Measurements from ENCODE around the gene C4B.
"Not testable (repeated sequence)": the region's sequence is repeated elsewhere in the genome, so short reads cannot be mapped to it uniquely, and the experiment has no call there.

Gene C4B

DNA sequence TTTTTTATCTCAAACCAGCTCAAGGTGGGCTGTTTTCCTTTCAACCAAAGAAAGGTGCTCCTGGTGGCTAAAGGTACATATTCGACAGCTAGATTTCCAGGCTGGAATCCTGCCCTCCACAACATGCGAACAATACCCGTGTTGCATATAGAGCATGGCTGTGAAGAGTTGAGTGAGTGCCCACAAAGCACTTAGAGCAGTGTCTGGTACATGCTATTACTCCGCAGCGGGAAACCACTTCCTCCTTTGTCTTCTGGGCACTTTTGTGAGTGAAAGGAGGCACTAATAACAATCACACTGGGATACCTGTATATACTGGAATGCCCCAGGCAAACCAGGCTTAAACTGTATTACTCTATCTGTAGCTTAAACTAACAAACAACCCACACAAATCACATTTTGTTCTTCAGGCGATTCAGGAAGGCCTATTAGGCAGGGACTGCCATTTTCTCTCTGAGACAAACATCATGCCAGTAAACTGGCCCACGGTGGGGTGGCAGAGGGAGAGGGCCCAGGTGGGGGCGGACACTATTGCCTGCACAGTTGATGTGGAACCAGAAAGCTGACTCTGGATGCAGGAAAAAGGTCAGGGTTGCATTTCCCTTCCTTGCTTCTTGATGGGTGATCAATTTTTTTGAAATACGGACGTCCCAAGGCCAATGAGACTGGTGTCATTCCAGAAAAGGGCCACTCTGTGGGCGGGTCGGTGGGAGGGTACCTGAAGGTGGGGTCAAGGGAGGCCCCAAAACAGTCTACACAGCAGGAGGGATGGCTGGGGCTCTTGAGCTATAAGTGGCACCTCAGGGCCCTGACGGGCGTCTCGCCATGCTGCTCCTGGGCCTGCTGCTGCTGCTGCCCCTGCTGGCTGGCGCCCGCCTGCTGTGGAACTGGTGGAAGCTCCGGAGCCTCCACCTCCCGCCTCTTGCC is 23.3 kb downstream of the C4B start, which contains the start of gene CYP21A2:
Gene CYP21A2 (plus strand): TSS at position 818 of the 927 bp plus-strand sequence. CDS start 8 bp downstream, at position 826.
- FAIRE-seq = not testable (repeated sequence)

DNA sequence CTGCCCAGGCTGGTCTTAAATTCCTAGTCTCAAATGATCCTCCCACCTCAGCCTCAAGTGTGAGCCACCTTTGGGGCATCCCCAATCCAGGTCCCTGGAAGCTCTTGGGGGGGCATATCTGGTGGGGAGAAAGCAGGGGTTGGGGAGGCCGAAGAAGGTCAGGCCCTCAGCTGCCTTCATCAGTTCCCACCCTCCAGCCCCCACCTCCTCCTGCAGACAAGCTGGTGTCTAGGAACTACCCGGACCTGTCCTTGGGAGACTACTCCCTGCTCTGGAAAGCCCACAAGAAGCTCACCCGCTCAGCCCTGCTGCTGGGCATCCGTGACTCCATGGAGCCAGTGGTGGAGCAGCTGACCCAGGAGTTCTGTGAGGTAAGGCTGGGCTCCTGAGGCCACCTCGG is 24.3 kb downstream of the C4B start:
- FAIRE-seq = not testable (repeated sequence)

DNA sequence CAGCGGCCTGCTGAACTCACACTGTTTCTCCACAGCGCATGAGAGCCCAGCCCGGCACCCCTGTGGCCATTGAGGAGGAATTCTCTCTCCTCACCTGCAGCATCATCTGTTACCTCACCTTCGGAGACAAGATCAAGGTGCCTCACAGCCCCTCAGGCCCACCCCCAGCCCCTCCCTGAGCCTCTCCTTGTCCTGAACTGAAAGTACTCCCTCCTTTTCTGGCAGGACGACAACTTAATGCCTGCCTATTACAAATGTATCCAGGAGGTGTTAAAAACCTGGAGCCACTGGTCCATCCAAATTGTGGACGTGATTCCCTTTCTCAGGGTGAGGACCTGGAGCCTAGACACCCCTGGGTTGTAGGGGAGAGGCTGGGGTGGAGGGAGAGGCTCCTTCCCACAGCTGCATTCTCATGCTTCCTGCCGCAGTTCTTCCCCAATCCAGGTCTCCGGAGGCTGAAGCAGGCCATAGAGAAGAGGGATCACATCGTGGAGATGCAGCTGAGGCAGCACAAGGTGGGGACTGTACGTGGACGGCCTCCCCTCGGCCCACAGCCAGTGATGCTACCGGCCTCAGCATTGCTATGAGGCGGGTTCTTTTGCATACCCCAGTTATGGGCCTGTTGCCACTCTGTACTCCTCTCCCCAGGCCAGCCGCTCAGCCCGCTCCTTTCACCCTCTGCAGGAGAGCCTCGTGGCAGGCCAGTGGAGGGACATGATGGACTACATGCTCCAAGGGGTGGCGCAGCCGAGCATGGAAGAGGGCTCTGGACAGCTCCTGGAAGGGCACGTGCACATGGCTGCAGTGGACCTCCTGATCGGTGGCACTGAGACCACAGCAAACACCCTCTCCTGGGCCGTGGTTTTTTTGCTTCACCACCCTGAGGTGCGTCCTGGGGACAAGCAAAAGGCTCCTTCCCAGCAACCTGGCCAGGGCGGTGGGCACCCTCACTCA is 25.0 kb downstream of the C4B start:
- not testable (repeated sequence) for FAIRE-seq

DNA sequence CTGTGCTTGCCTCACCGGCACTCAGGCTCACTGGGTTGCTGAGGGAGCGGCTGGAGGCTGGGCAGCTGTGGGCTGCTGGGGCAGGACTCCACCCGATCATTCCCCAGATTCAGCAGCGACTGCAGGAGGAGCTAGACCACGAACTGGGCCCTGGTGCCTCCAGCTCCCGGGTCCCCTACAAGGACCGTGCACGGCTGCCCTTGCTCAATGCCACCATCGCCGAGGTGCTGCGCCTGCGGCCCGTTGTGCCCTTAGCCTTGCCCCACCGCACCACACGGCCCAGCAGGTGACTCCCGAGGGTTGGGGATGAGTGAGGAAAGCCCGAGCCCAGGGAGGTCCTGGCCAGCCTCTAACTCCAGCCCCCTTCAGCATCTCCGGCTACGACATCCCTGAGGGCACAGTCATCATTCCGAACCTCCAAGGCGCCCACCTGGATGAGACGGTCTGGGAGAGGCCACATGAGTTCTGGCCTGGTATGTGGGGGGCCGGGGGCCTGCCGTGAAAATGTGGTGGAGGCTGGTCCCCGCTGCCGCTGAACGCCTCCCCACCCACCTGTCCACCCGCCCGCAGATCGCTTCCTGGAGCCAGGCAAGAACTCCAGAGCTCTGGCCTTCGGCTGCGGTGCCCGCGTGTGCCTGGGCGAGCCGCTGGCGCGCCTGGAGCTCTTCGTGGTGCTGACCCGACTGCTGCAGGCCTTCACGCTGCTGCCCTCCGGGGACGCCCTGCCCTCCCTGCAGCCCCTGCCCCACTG is 25.9 kb downstream of the C4B start:
- not testable (repeated sequence) for FAIRE-seq

DNA sequence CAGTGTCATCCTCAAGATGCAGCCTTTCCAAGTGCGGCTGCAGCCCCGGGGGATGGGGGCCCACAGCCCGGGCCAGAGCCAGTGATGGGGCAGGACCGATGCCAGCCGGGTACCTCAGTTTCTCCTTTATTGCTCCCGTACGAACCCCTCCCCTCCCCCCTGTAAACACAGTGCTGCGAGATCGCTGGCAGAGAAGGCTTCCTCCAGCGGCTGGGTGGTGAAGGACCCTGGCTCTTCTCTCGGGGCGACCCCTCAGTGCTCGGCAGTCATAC is 26.4 kb downstream of the C4B start:
- FAIRE-seq = not testable (repeated sequence)

DNA sequence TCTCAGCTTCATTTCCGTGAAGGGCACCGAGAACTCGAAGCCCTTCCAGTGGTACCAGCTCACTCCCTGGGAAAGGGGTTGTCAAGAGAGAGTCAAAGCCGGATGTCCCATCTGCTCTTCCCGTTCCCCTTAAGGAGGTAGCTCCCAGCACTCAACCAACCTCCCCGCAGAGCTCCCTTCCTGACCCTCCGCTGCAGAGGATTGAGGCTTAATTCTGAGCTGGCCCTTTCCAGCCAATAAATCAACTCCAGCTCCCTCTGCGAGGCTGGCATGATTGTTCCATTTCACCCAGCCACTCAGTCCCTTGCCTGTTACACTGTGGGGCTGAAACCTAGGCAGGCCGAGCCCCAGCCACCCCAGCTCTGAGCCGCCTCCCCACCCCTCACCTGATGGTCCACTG is 26.8 kb downstream of the C4B start:
- FAIRE-seq = not testable (repeated sequence)

DNA sequence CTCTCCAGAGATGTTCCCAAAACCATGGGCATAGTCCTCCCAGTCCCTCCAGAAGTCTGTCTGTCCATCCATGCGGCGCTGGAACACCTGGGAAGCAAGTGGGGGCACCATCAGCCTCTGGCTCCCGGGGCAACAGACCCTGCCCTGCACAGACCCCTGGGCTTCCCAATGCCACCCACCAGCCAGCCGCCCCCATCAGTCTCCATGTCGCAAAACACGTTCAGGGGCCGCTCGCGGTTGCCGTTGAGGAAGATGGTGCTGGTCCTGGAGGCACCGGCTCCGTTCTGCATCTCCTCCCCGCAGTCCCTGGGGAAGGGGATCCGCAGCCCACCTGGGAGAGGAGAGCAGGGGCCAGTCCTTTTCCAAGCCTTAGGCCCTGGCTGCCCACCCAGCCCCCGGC is 27.7 kb downstream of the C4B start:
- not testable (repeated sequence) for FAIRE-seq

DNA sequence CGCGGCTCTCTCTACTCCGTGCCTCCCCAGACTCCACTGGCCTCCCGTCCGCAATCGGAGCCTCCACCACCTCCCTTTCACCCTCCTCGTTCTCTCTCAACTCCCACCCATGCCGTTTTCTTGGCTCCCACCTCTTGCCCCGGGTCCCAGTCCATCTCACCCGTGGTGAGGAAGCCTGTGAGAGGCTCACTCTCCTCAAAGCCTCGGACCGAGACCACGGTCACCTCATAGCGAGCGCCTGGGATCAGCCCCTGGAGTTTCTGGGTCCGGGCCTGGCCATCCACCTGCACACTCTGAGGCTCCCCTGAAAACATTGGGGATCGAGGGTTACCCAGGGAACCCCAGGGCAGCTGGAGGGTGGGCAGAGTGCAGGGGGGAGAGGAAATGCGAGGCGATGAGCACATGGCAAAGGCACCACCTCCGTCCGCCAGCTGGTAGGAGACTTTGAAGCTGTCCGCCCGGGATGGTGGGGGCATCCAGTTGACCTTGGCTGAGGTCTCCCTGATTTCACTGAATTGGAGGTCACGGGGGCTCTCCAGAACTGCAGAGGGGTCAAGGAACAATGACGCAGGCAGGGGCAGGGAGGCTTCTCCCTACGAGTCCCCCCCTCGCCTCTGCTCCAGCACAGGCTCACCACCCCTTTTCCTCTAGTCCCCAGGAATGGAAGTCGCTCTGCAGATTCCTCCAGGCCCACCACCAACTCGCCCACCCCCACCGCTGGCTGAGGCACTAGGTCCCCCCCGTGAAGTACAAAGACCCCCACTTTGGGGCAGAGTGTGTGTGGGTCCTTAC is 29.2 kb downstream of the C4B start:
- FAIRE-seq = not testable (repeated sequence)

DNA sequence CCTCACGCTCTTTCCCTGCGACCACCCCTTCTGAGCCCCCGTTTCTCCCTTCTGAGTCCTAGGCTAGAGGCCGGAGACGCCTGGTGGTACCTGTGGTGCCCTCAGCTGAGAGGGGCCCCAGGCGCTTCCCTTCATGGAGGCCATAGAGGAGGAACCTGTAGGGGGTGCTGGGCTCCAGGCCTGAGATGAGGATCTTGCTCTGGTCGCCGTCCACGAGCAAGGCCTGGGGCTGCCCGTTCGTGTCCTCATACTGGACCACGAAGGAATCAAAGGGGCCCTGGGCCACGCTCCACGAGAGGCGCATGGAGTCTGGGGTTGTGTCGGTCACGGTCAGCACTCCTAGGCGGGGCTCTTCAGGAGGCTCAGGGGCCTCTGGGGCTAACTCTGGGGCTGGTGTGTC is 30.3 kb downstream of the C4B start:
- FAIRE-seq = not testable (repeated sequence)

DNA sequence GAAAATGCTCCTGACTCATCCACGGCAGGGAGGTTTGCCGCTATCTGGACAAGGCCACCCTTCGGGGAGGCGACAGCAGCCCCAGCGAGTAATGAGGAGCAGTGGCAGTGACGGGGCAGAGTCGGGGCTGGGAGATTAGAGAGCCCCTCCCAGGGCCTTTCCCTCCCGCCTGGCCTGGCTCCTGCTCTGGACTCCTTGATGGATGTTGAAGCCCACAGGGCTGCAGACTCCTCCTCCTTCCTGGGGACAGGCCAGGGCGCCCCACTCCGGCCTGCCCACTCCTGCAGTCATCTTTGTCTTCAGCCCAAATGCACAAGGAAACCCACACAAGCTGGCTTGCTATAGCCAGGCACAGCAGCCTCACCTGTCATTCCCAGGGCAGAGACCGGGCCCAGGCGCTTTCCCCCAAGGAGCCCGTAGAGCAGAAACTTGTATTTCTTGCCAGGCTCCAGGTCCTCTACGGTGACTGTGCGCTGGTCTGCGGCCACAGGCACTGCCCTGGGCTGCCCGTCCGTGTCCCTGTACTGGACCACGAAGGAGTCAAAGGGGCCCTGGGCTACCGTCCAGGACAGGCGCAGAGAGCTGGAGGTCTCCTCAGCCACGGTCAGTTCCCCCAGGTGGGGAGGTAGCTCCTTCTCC is 31.3 kb downstream of the C4B start:
- FAIRE-seq = no peak

DNA sequence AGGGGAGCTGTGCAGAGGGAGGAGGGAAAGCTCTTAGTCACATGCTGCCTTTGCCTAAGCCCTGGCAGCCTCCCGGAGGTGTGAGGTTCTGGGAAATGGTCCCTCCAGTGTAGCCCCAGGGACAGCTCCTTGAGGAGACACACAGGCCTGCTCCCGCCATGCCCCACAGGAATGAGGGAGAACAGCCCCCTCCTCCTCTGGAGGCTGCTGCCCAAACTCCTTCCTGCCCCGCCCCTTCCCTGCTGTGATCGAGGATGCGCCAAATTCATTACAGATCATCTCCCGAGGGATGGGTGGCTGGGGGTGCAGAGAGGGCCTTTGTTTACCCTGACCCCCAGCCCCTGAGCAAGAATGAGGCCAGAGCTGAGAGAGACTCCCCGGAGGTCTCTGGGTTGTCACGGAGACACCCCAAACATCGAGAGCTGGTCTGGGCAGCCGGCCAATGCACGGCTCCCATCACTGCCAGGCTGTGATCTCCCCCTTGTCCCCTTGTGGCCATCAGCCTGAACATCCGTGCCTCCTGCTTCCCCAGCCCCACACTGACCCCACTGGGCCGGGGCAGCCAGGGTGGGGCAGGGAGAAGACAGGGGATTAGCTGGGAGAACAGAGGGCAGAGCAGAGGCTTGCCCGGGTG is 32.0 kb downstream of the C4B start:
- FAIRE-seq = no peak

DNA sequence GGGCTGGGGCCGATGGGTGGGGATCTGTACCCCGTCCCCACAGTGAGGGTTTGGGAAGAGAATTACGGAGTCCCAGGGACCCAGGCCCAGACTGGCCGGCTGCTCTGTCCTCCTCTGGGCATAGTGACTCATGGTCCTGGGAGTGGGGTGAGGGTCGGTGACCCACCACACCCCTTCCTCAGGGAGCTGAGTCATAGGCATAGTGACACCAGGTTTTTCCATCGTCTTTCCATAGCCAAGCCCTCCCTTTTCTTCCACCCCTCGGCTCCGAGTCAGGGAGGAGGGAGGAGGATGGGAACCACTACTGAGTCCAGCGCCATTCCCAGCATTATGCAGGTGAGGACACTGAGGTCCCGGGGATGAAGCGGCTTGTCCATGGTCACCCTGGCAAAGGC is 32.5 kb downstream of the C4B start:
- no peak for FAIRE-seq

DNA sequence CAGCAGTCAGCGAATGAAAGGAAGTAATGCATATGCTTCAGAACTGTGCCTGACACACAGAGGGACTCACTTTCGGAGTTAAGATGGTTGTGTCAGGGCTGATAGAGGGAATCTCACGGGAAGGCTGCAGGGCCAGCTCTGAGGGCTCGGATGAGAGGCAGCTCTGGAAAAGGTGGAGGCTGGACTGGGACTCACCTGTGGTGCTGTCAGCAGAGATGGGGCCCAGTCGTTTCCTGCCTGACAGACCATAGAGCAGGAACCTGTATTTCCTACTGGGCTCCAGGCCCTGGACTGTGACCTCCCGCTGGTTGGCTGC is 32.9 kb downstream of the C4B start:
- no peak for FAIRE-seq

DNA sequence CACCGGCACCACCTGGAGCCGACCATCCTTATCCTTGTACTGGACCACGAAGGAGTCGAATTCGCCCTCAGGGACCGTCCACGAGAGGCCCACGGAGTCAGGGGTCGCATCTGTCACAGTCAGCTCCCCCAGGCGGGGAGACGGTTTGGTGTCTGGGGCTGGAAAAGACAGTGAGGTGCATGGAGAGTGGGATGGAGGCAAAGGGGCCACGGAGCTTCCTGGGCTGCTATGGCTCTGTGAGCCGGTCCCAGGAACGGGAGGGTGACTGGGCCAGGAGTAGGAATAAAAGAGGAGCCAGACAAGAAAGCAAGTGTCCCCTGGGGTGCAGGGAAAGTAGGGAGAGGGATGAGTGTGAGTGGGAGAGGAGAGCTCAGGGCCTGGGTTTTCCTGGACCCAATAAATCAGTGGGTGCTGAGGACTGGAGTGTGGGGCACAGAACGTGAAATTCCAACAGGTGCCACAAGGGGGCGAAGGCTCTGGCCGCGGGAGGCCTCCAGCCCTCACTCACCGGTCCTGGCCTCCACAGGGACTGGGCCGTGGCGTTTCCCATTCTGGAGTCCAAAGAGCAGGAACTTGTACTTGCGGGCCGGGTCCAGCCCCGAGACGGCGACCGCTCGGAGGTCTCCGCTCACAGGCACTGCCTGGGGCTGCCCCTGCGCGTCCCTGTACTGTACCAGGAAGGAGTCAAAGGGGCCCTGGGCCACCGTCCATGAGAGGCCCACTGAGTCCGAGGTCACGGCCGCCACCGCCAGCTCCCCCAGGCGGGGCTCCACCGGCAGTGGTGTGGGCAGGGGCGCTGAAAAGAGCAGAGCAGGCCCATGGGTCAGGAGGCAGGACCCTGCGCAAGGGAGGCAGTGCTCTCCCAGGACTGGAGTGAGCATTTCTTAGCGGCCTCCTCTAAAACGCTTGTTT is 33.5 kb downstream of the C4B start:
- FAIRE-seq = no peak

DNA sequence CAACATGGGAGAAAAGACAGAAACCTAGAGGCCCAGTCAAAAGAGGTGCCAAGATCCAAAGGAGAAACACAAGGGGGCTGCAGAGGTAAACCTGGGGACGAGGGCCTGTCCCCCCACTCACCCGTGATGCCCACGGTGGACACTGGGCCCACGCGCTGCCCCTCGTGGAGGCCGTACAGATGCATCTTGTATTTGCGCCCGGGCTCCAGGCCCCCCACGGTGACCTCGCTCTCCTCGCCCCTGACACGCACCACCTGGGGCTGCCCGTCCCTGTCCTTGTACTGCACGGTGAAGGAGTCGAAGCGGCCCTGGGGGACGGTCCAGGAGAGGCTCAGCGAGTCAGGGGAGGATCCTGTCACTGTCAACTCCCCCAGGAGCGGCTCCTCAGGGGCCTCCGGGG is 34.6 kb downstream of the C4B start:
- not testable (repeated sequence) for FAIRE-seq

DNA sequence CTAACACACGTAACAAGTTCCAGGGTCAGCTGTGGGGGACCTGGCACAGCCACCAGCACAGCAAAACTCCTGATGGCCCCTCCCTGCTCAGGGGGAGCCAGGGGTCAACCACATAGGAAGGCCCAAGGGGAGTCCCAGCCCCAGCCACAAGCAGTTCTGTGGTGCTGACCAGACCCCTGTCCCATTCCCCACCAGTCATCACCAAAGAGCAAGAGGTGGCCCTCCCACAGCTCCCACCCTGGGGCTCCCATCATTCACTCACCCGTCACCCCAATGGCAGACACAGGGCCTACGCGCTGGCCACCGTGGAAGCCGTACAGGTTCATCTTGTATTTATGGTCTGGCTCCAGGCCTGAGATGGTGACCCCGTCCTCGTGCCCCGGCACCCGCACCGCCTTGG is 35.1 kb downstream of the C4B start:
- FAIRE-seq = not testable (repeated sequence)

DNA sequence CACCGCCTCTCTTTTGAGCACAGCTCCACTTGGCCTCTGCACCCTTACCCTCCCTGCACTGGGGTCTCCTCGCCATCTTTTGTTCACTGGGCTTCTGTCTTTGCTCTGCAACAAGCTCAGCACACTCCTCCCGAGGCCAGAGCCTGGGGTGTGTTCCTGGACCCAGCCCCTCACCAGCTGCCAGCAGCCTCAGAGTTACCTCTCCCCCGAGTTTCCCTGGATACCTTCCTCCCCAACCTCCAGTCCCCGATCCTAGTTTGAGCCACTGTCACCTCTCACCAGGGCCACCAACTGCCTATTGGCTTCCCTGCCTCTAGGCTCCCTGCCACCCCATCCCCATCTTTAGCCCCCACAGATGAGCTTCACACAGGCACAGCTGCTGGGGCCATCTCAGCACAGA is 36.0 kb downstream of the C4B start:
- FAIRE-seq = no peak

DNA sequence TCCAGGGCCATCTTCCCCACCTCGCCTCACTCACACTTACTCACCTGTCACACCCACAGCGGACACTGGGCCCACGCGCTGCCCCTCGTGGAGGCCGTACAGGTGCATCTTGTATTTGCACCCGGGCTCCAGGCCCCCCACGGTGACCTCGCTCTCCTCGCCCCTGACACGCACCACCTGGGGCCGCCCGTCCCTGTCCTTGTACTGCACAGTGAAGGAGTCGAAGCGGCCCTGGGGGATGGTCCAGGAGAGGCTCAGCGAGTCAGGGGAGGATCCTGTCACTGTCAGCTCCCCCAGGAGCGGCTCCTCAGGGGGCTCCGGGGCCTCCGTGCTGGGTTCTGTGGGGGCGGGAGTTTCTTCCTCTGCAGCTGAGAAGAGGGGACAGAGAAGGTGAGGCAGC is 38.0 kb downstream of the C4B start:
- FAIRE-seq = not testable (repeated sequence)

DNA sequence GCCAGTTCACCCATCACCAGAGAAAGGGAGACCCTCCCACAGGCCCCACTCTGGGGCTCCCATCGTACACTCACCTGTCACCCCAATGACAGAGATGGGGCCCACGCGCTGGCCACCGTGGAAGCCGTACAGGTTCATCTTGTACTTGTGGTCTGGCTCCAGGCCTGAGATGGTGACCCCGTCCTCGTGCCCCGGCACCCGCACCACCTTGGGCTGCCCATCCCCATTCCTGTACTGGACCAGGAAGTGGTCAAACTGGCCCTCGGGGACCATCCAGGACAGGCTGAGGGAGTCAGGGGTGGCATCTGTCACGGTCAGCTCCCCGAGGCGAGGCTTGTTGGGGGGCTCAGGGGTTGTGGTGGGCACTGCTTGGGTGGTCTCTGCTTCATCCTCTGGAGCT is 38.7 kb downstream of the C4B start:
- not testable (repeated sequence) for FAIRE-seq

DNA sequence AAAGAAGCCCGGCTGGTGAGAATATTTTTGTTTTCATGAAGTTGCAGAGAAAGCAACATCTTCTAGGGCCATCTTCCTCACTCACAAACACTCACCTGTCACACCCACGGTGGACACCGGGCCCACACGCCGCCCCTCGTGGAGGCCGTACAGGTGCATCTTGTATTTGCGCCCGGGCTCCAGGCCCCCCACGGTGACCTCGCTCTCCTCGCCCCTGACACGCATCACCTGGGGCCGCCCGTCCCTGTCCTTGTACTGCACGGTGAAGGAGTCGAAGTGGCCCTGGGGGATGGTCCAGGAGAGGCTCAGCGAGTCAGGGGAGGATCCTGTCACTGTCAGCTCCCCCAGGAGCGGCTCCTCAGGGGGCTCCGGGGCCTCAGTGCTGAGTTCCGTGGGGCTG is 41.2 kb downstream of the C4B start:
- FAIRE-seq = not testable (repeated sequence)
